Measurements from ENCODE around the gene ITPR1.

The ITPR1 gene

DNA sequence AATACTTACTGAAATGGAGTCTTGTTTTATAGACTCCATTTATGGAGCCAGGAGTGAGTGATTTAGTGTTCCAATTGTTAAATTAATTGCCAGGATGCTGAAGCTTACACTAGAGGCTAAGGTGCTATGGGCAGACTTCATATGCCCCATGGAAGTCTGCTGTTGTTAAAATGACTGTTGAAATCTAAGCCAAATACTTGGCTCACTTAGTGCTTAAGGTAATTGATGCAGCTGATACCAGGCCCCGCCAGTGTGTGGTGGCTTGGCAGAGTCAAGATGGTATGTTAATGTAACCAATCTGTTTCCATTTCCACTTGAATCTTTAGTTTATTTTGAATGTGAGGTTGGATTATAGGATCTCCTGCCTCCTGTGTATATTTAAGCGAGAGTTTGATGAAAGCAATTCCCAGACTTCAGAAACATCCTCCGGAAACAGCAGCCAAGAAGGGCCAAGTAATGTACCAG is 187.1 kb downstream of the ITPR1 start:
- TF ChIP-seq, protein P1, sequence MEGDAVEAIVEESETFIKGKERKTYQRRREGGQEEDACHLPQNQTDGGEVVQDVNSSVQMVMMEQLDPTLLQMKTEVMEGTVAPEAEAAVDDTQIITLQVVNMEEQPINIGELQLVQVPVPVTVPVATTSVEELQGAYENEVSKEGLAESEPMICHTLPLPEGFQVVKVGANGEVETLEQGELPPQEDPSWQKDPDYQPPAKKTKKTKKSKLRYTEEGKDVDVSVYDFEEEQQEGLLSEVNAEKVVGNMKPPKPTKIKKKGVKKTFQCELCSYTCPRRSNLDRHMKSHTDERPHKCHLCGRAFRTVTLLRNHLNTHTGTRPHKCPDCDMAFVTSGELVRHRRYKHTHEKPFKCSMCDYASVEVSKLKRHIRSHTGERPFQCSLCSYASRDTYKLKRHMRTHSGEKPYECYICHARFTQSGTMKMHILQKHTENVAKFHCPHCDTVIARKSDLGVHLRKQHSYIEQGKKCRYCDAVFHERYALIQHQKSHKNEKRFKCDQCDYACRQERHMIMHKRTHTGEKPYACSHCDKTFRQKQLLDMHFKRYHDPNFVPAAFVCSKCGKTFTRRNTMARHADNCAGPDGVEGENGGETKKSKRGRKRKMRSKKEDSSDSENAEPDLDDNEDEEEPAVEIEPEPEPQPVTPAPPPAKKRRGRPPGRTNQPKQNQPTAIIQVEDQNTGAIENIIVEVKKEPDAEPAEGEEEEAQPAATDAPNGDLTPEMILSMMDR (IDR thresholded peaks at IDR 0.05; ENCODE audit: low read depth, low read length): no peak
- Histone ChIP-seq H3K27me3 (no peaks in the 10 kb centered on the region), H3K4me1 (no peaks in the 10 kb centered on the region), H3K9me3 (no peaks in the 10 kb centered on the region), H3K4me3 (ENCODE audit: low read depth, low read length) (no peak overlapping the region), H3K36me3 (peaks cover 25% of the 10 kb centered on the region)
- no peak for DNase-seq

DNA sequence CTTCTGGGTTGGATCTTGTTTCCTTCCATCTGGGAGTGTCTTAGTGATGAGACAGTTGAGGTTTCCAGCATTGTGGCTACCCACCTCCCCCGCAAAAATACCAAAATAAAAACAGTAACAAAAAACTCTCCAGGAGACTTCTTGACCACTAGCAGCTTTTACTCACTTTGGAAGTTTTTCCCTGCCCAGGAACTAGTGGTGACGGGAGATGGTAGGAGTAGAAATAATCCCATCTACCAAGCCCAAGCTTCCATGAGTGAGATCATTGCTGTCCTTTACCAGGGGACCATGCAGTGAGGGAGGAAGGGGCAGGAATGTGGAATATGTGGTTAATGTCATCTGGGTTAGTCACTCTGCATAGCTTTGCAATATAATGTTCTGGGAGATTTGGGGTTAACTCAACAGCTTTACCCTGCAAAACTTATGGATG is 187.7 kb downstream of the ITPR1 start:
- DNase-seq: no peak

DNA sequence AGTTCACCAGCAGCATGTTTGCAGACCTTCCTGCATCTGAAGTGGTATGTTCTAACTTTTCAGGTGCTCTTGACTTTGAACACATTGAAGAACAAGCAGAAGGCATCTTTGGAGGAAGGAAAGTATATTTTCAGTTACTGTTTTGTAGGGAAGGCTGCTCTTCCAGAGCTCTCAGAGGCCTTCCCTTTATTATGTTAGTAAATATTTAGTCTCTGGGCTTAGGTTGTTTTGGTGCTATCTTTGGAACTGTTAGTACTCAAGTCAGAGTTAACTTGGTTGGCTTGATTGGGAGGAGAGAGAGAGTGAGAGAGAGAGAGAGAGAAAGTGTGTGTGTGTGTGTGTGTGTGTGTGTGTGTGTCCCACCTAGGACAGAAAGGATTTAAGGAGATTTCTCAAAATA is 188.2 kb downstream of the ITPR1 start:
- Histone ChIP-seq H3K4me3 (ENCODE audit: low read depth, low read length) (no peak overlapping the region), H3K36me3 (peaks cover 36% of the 10 kb centered on the region), H3K27me3 (no peaks in the 10 kb centered on the region), H3K9me3 (no peaks in the 10 kb centered on the region), H3K4me1 (no peaks in the 10 kb centered on the region)
- DNase-seq: no peak
- TF ChIP-seq, protein P1 (IDR thresholded peaks at IDR 0.05; ENCODE audit: low read depth, low read length): no peak

More for the DNA sequence above, 187.7 kb downstream of the ITPR1 start:
- Histone ChIP-seq H3K4me3 (ENCODE audit: low read depth, low read length) (no peak overlapping the region), H3K4me1 (no peaks in the 10 kb centered on the region), H3K36me3 (peaks cover 32% of the 10 kb centered on the region), H3K27me3 (no peaks in the 10 kb centered on the region), H3K9me3 (no peaks in the 10 kb centered on the region)
- TF ChIP-seq, protein P1 (IDR thresholded peaks at IDR 0.05; ENCODE audit: low read depth, low read length): no peak

DNA sequence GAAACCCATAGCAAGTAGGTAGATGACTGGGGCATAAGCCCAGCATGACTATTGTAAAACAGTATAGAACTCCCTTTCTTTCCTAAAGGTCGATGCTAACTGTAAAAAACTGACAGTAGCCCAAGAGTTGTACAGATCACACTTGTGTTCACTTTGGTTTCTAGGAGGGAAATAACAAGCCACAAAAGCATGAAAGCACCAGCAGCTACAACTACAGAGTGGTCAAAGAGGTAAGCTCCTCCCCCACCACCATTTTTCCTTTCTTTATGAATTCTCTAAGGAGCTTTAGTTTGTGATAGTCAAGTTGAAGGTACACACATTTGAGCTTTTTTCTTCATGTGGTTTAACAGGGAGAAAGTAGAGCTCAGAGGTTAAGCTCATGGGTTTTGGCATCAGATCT is 191.0 kb downstream of the ITPR1 start:
- H3K4me1 ChIP-seq: no peaks in the 10 kb centered on the region
- no peaks in the 10 kb centered on the region for H3K27me3 ChIP-seq
- peaks cover 50% of the 10 kb centered on the region for H3K36me3 ChIP-seq
- H3K4me3 ChIP-seq (ENCODE audit: low read depth, low read length): no peak overlapping the region
- H3K9me3 ChIP-seq: no peaks in the 10 kb centered on the region
- TF ChIP-seq, protein P1 (IDR thresholded peaks at IDR 0.05; ENCODE audit: low read depth, low read length): no peak
- DNase-seq: no peak

DNA sequence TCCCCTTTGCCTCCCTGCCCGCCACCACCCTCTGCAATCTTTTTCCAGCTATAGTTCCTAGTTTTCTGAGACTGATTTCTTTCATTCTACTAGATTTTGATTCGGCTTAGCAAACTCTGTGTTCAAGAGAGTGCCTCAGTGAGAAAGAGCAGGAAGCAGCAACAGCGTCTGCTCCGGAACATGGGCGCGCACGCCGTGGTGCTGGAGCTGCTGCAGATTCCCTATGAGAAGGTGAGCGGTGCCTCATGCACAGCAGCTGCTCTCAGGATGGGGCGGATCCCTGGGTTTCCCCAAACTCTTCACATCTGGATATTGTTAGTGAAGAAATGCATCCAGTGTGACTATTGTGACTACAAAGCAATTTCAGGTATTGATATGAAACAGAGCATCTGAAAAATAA is 191.8 kb downstream of the ITPR1 start:
- H3K36me3 ChIP-seq: peaks cover 59% of the 10 kb centered on the region
- no peaks in the 10 kb centered on the region for H3K9me3 ChIP-seq
- TF ChIP-seq, protein P1 (IDR thresholded peaks at IDR 0.05; ENCODE audit: low read depth, low read length): no peak
- no peak for DNase-seq
- no peaks in the 10 kb centered on the region for H3K4me1 ChIP-seq
- H3K27me3 ChIP-seq: no peaks in the 10 kb centered on the region
- no peak overlapping the region for H3K4me3 ChIP-seq (ENCODE audit: low read depth, low read length)

DNA sequence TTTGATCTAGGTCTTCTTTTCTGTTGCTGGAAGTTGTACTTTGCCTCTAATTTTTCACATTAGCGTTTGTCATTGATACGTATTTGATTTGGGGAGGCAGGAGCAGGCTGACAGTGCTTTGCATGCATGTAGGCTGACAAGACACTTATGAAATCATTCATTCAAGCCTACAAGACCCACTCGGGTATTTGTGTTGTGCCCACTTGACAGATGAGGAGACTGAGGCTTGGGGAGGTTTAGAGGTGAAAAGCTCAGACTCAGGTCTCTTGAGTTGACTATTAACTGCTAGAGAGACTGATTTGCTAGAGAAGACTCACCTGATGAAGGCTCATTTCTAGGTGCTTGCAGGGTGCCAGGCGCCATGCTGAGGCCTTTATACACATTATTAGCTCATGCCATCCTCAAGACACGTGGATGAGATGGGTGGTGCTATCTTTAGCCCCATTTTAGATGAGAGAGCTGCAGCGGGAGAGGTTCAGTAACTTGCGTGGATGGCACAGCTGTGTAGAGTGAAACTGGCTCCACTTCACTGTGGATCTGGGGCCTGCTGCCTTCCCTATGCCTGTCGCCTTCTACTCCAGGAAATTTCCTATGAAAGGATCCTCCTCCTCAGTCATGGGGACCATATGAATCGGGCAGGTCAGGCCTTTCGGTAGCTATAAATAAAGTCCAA is 192.7 kb downstream of the ITPR1 start:
- Histone ChIP-seq H3K9me3 (no peaks in the 10 kb centered on the region), H3K4me1 (no peaks in the 10 kb centered on the region), H3K27me3 (no peaks in the 10 kb centered on the region), H3K36me3 (peaks cover 63% of the 10 kb centered on the region), H3K4me3 (ENCODE audit: low read depth, low read length) (no peak overlapping the region)
- TF ChIP-seq, protein P1 (IDR thresholded peaks at IDR 0.05; ENCODE audit: low read depth, low read length): no peak
- no peak for DNase-seq
